ENCODE measurements around the gene HDHD3.

Gene HDHD3

GRCh38 chr9:113360242-113360842, 16.4 kb downstream of the HDHD3 start:
- TF ChIP-seq CTCF (IDR thresholded peaks at IDR 0.05; ENCODE audit: control insufficient read depth, insufficient read depth, low read depth, low read length, missing control alignments), result no peak
- DNase-seq (ENCODE audit: low read depth), result no peak

GRCh38 chr9:113359385-113359784, 17.4 kb downstream of the HDHD3 start:
- no peak for TF ChIP-seq CTCF (IDR thresholded peaks at IDR 0.05; ENCODE audit: control insufficient read depth, insufficient read depth, low read depth, low read length, missing control alignments)
- no peak overlapping the region for H3K4me3 ChIP-seq (ENCODE audit: control insufficient read depth, low read depth, low read length)
- no peak for DNase-seq (ENCODE audit: low read depth)

More at GRCh38 chr9:113360242-113360842, 16.4 kb downstream of the HDHD3 start:
- no peak overlapping the region for H3K4me3 ChIP-seq (ENCODE audit: control insufficient read depth, low read depth, low read length)

- H3K4me3 ChIP-seq (ENCODE audit: control insufficient read depth, low read depth, low read length), result no peak overlapping the region
- no peak for TF ChIP-seq CTCF (IDR thresholded peaks at IDR 0.05; ENCODE audit: control insufficient read depth, insufficient read depth, low read depth, low read length, missing control alignments)
- no peak for DNase-seq (ENCODE audit: low read depth)
Observed at GRCh38 chr9:113356686-113357292, 20.0 kb downstream of the HDHD3 start.

- no peak for DNase-seq (ENCODE audit: low read depth)
- H3K4me3 ChIP-seq (ENCODE audit: control insufficient read depth, low read depth, low read length), result no peak overlapping the region
- peak; percentile 35 for TF ChIP-seq CTCF (IDR thresholded peaks at IDR 0.05; ENCODE audit: control insufficient read depth, insufficient read depth, low read depth, low read length, missing control alignments)
Observed at GRCh38 chr9:113355040-113355596, 21.7 kb downstream of the HDHD3 start.

- no peak for TF ChIP-seq CTCF (IDR thresholded peaks at IDR 0.05; ENCODE audit: control insufficient read depth, insufficient read depth, low read depth, low read length, missing control alignments)
- no peak for DNase-seq (ENCODE audit: low read depth)
- H3K4me3 ChIP-seq (ENCODE audit: control insufficient read depth, low read depth, low read length), result no peak overlapping the region
Observed at GRCh38 chr9:113352411-113352810, 24.4 kb downstream of the HDHD3 start.

- no peak overlapping the region for H3K4me3 ChIP-seq (ENCODE audit: control insufficient read depth, low read depth, low read length)
- no peak for TF ChIP-seq CTCF (IDR thresholded peaks at IDR 0.05; ENCODE audit: control insufficient read depth, insufficient read depth, low read depth, low read length, missing control alignments)
- no peak for DNase-seq (ENCODE audit: low read depth)
Observed at GRCh38 chr9:113352006-113352405, 24.8 kb downstream of the HDHD3 start.
